Spinal cord (tissue), 10 donors: ENCODE results near the gene WFIKKN2. TPM values are rescaled to one million over a fixed set of nuclear protein-coding genes. Genes with fewer than 3 reads are reported as not detected.
A peak's percentile ranks its signal among the peaks of the same experiment; 100 is the strongest.

ENCODE experiments used
- DNase-seq, 6 donors: peaks; one replicate each; pipeline versions ENCODE4 v3.0.0 to v3.0.0-alpha.2; 2013 to 2015; ENCODE audit warnings: low spot score in 6 of 6, low read depth in 4 of 6
- H3K27ac ChIP-seq: one replicate; pipeline ENCODE4 v1.5.1; 2013; ENCODE audit warnings: low read depth, low read length, control low read depth
- H3K27me3 ChIP-seq: one replicate; pipeline ENCODE4 v1.6.1; 2013; ENCODE audit warnings: low read length; ENCODE audit not compliant: control insufficient read depth, insufficient read depth
- H3K36me3 ChIP-seq: one replicate; pipeline ENCODE4 v1.6.1; 2013; ENCODE audit warnings: low read length; ENCODE audit not compliant: control insufficient read depth, insufficient read depth
- H3K4me1 ChIP-seq: one replicate; pipeline ENCODE4 v1.6.1; 2013; ENCODE audit warnings: low read length; ENCODE audit not compliant: control insufficient read depth, insufficient read depth
- H3K4me3 ChIP-seq: one replicate; pipeline ENCODE4 v1.5.1; 2013; ENCODE audit warnings: low read depth, low read length, control low read depth
- H3K9me3 ChIP-seq: one replicate; pipeline ENCODE4 v1.6.1; 2013; ENCODE audit warnings: low read length; ENCODE audit not compliant: control insufficient read depth, insufficient read depth
- WGBS: methylation state at CpG from one replicate; pipeline ENCODE4 v1.1.5; 2013; ENCODE audit warnings: missing lambda C conversion rate; ENCODE audit not compliant: insufficient coverage; 5-methylcytosine and 5-hydroxymethylcytosine counted together
- polyA plus RNA-seq, 2 donors: library from polyadenylated mRNA; unstranded; fragments of 120-200 nt; gene quantifications; one replicate each; pipeline ENCODE4 v1.2.1, GENCODE V29; 2013; ENCODE audit not compliant: insufficient read length in 2 of 2
- total RNA-seq, 2 donors: library from RNA; depleted of rRNA in 1 of 2; stranded (reverse); fragments of 120-200 nt in 1 of 2; fragments of >200 nt in 1 of 2; gene quantifications; one replicate each; pipeline versions ENCODE4 v1.2.3 to v1.2.4, GENCODE V29; 2013 to 2014
- donor health status: healthy.

WFIKKN2 gene
- total and polyA plus RNA-seq, 4 donors, result 6.3 to 111 (median 13.4) TPM

GRCh38 chr17:50832267-50832863, 3.0 kb upstream of the WFIKKN2 start:
- H3K36me3 ChIP-seq, result no peaks in the 10 kb centered on the region
- no peaks in the 10 kb centered on the region for H3K9me3 ChIP-seq
- H3K4me1 ChIP-seq, result peaks cover 62% of the 10 kb centered on the region
- no peak for DNase-seq
- H3K27me3 ChIP-seq, result peaks cover 15% of the 10 kb centered on the region
- WGBS, result 89% methylated on average over 6 of the region's 12 CpGs
- peak overlapping the region; percentile 64 for H3K27ac ChIP-seq
- no peak overlapping the region for H3K4me3 ChIP-seq

- no peaks in the 10 kb centered on the region for H3K9me3 ChIP-seq
- H3K36me3 ChIP-seq, result no peaks in the 10 kb centered on the region
- H3K27ac ChIP-seq, result peak overlapping the region; percentile 72
- H3K4me1 ChIP-seq, result peaks cover 67% of the 10 kb centered on the region
- WGBS, result 65% methylated on average over 12 of the region's 13 CpGs
- H3K27me3 ChIP-seq, result peaks cover 15% of the 10 kb centered on the region
- H3K4me3 ChIP-seq, result no peak overlapping the region
- peak in 1 of 6 donors; percentile 31 for DNase-seq
Observed at GRCh38 chr17:50832864-50833381, 2.5 kb upstream of the WFIKKN2 start.

- 67% methylated on average over 33 of the region's 38 CpGs for WGBS
- no peaks in the 10 kb centered on the region for H3K9me3 ChIP-seq
- peaks cover 15% of the 10 kb centered on the region for H3K27me3 ChIP-seq
- no peaks in the 10 kb centered on the region for H3K36me3 ChIP-seq
- peaks cover 75% of the 10 kb centered on the region for H3K4me1 ChIP-seq
- H3K4me3 ChIP-seq, result no peak overlapping the region
- H3K27ac ChIP-seq, result peak overlapping the region; percentile 72
- peak in 2 of 6 donors; percentile 44 to 82 for DNase-seq
Observed at GRCh38 chr17:50833510-50834428, 1.6 kb upstream of the WFIKKN2 start.

- peaks cover 75% of the 10 kb centered on the region for H3K4me1 ChIP-seq
- H3K27ac ChIP-seq, result peak overlapping the region; percentile 72
- peak in 2 of 6 donors; percentile 31 to 32 for DNase-seq
- H3K27me3 ChIP-seq, result peaks cover 15% of the 10 kb centered on the region
- H3K4me3 ChIP-seq, result peak overlapping the region; percentile 12
- 39% methylated on average over 26 of the region's 38 CpGs for WGBS
- no peaks in the 10 kb centered on the region for H3K36me3 ChIP-seq
- H3K9me3 ChIP-seq, result no peaks in the 10 kb centered on the region
Observed at GRCh38 chr17:50834429-50835300, 721 bp upstream of the WFIKKN2 start.

- Histone ChIP-seq H3K9me3 (no peaks in the 10 kb centered on the region), H3K4me1 (peaks cover 63% of the 10 kb centered on the region), H3K27me3 (peaks cover 15% of the 10 kb centered on the region), H3K36me3 (no peaks in the 10 kb centered on the region), H3K27ac (no peak overlapping the region), H3K4me3 (no peak overlapping the region)
- 86% methylated on average over 11 of the region's 11 CpGs for WGBS
- no peak for DNase-seq
Observed at GRCh38 chr17:50836826-50837225, 1.4 kb downstream of the WFIKKN2 start.

GRCh38 chr17:50837286-50837979, 2.0 kb downstream of the WFIKKN2 start:
- WGBS, result 90% methylated on average over 7 of the region's 7 CpGs
- peaks cover 15% of the 10 kb centered on the region for H3K27me3 ChIP-seq
- no peak overlapping the region for H3K27ac ChIP-seq
- no peak overlapping the region for H3K4me3 ChIP-seq
- H3K36me3 ChIP-seq, result no peaks in the 10 kb centered on the region
- peaks cover 62% of the 10 kb centered on the region for H3K4me1 ChIP-seq
- H3K9me3 ChIP-seq, result no peaks in the 10 kb centered on the region
- DNase-seq, result no peak

GRCh38 chr17:50837980-50838954, 2.9 kb downstream of the WFIKKN2 start:
- Histone ChIP-seq H3K4me3 (no peak overlapping the region), H3K9me3 (no peaks in the 10 kb centered on the region), H3K4me1 (peaks cover 54% of the 10 kb centered on the region), H3K27me3 (peaks cover 15% of the 10 kb centered on the region), H3K36me3 (no peaks in the 10 kb centered on the region), H3K27ac (no peak overlapping the region)
- WGBS, result 49% methylated on average over 16 of the region's 21 CpGs
- peak in 1 of 6 donors; percentile 22 for DNase-seq

- no peak for DNase-seq
- no peak overlapping the region for H3K4me3 ChIP-seq
- WGBS, result 93% methylated on average over 28 of the region's 29 CpGs
- H3K27me3 ChIP-seq, result peaks cover 3% of the 10 kb centered on the region
- H3K27ac ChIP-seq, result no peak overlapping the region
- H3K4me1 ChIP-seq, result peaks cover 39% of the 10 kb centered on the region
- no peaks in the 10 kb centered on the region for H3K36me3 ChIP-seq
- no peaks in the 10 kb centered on the region for H3K9me3 ChIP-seq
Observed at GRCh38 chr17:50839591-50840310, 4.4 kb downstream of the WFIKKN2 start.
